Ovary (tissue), 3 donors: ENCODE measurements around the gene LRP2.

ENCODE experiments used
- CTCF ChIP-seq, 3 donors: fragments of 450-650 bp in 2 of 3; fragments of 200-600 bp in 1 of 3; IDR thresholded peaks; one replicate each; pipeline versions ENCODE4 v1.5.1 to v1.8.0; 2016 to 2022; ENCODE audit warnings: antibody characterized with exemption in 3 of 3, mild to moderate bottlenecking in 1 of 3
- POLR2A ChIP-seq: fragments of 450-650 bp; IDR thresholded peaks from one replicate; pipeline ENCODE4 v1.6.1; 2017; ENCODE audit warnings: antibody characterized with exemption, mild to moderate bottlenecking, moderate library complexity
- donor health status: DM: no; HTN: no; CAD: no.

GRCh38 chr2:169280502-169280901 lies 81.8 kb downstream of the LRP2 start:
- TF ChIP-seq CTCF (IDR thresholded peaks at IDR 0.05) (no peak), POLR2A (no peak)
